ENCODE data around the gene OR3A3. TPM values are rescaled to one million over a fixed set of nuclear protein-coding genes. Genes with fewer than 3 reads are reported as not detected.

OR3A3 gene
- total RNA-seq (2022; extraction: Qiagen RNA extraction): not detected in 5 replicates

GRCh38 chr17:3411070-3411469, at the start of gene OR3A3:
Gene OR3A3 (plus strand): TSS chr17:3411370.

GRCh38 chr17:3385869-3386816, 25.0 kb upstream of the OR3A3 start, which contains the start of gene OR3A2:
Gene OR3A2 (minus strand): TSS chr17:3386308.

GRCh38 chr17:3398310-3398709, 12.9 kb upstream of the OR3A3 start, which contains the start of gene OR1E1:
Gene OR1E1 (minus strand): TSS chr17:3398410. CDS start chr17:3398410, 0 bp downstream.

GRCh38 chr17:3433741-3434140, 22.6 kb downstream of the OR3A3 start, which contains the start of gene OR1E2:
Gene OR1E2 (minus strand): TSS chr17:3433841. CDS start chr17:3433841, 0 bp downstream.

GRCh38 chr17:3471599-3471998, 60.4 kb downstream of the OR3A3 start, which contains the start of gene SPATA22:
Gene SPATA22 (minus strand): TSS chr17:3471819. CDS start chr17:3469325, 2,494 bp downstream.

Other genes with a start within 250 kb of the OR3A3 start
- gene OR1A2, start 213.9 kb upstream of the OR3A3 start, total RNA-seq (2022; extraction: Qiagen RNA extraction): not detected in 5 replicates
- not detected in 5 replicates for gene OR1A1, start 203.7 kb upstream of the OR3A3 start, total RNA-seq (2022; extraction: Qiagen RNA extraction)
- gene OR3A1, start 113.0 kb upstream of the OR3A3 start, total RNA-seq (2022; extraction: Qiagen RNA extraction): not detected in 5 replicates
- gene OR3A2, start 25.1 kb upstream of the OR3A3 start, total RNA-seq (2022; extraction: Qiagen RNA extraction): not detected in 5 replicates
- not detected in 5 replicates for gene OR1E1, start 13.0 kb upstream of the OR3A3 start, total RNA-seq (2022; extraction: Qiagen RNA extraction)
- gene OR1E2, start 22.5 kb downstream of the OR3A3 start, total RNA-seq (2022; extraction: Qiagen RNA extraction): not detected in 5 replicates
- gene SPATA22, start 60.4 kb downstream of the OR3A3 start, total RNA-seq (2022; extraction: Qiagen RNA extraction): not detected in 5 replicates
- gene ASPA, start 64.6 kb downstream of the OR3A3 start, total RNA-seq (2022; extraction: Qiagen RNA extraction): not detected in 5 replicates
- gene TRPV3, start 146.4 kb downstream of the OR3A3 start, total RNA-seq (2022; extraction: Qiagen RNA extraction): 0.14 to 0.30 TPM (median 0.20 TPM) in 5 replicates
- 3.0 to 4.5 TPM (median 3.7 TPM) in 5 replicates for gene TRPV1, start 198.0 kb downstream of the OR3A3 start, total RNA-seq (2022; extraction: Qiagen RNA extraction)
- gene SHPK, start 224.9 kb downstream of the OR3A3 start, total RNA-seq (2022; extraction: Qiagen RNA extraction): 13.7 to 16.9 TPM (median 15.1 TPM) in 5 replicates
- 12.2 to 16.8 TPM (median 12.8 TPM) in 5 replicates for gene CTNS, start 225.4 kb downstream of the OR3A3 start, total RNA-seq (2022; extraction: Qiagen RNA extraction)